Skin epidermis (tissue), 12 donors: ENCODE results near the gene GLP1R.

Source experiments
- H3K27ac ChIP-seq, 21 experiments: fragments of 200-600 bp; sonication (generic) in 11 of 21; one replicate each; pipeline ENCODE4 v1.5.0; 2020; ENCODE audit warnings: mild to moderate bottlenecking in 3 of 21, inconsistent platforms in 2 of 21, moderate library complexity in 2 of 21
- H3K4me3 ChIP-seq, 7 experiments: fragments of 200-600 bp; sonication (generic) in 2 of 7; one replicate each; pipeline ENCODE4 v1.5.0; 2020; ENCODE audit warnings: inconsistent platforms in 2 of 7, mild to moderate bottlenecking in 2 of 7, moderate library complexity in 1 of 7

The GLP1R gene

GRCh38 chr6:39048481-39049399, at the start of gene GLP1R:
TSS of gene GLP1R (plus strand) at chr6:39048781. CDS start at chr6:39048841, 60 bp downstream.
- peak within 1 kb of the TSS in 2 of 7 experiments; percentile 25 for H3K4me3 ChIP-seq
- H3K27ac ChIP-seq = no peak within 1 kb of the TSS

- no peak overlapping the region for H3K4me3 ChIP-seq
- H3K27ac ChIP-seq = no peak overlapping the region
These were observed 45.5 kb upstream of the GLP1R start for GRCh38 chr6:39003072-39003471.

DNA sequence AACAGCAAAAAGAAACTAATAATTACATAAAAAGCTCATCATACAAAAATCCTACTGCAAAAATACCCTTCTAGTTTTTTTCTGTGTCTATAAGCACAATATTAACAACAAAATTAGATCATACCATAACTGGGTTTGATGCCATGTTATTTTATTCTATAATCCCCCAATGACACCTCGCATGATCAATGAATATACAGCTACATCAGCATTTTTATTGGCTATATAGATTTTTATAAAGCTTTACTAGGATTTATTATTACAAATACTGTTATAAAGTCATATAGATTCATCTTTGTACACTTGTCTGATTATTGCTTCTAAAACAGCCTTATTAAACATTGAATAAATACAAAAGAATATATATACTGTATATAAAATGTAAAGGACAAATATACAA, 45.1 kb upstream of the GLP1R start:
- Histone ChIP-seq H3K4me3 (no peak overlapping the region), H3K27ac (no peak overlapping the region)

- Histone ChIP-seq H3K27ac (no peak overlapping the region), H3K4me3 (no peak overlapping the region)
These were observed 43.8 kb upstream of the GLP1R start for GRCh38 chr6:39004801-39005200.

DNA sequence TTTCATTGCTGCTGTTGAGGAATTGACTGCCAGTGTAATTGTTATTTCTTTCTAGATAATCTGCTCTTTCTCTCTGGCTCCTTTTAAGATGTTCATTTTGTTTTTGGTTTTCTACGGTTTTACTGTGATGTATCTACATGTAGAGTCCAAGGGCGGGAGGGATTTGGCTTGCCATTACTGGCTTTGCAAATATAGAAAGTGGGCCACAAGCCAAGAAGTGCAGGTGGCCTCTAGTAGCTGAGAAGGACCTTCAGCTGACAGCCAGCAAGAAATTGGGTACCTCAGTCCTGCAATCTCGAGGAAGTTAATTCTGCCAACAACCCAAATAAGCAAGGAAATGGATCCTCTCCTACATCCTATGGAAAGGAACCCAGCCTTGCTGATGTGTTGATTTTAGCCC, 42.8 kb upstream of the GLP1R start:
- no peak overlapping the region for H3K4me3 ChIP-seq
- H3K27ac ChIP-seq = no peak overlapping the region

- Histone ChIP-seq H3K4me3 (no peak overlapping the region), H3K27ac (no peak overlapping the region)
These were observed 41.0 kb upstream of the GLP1R start for GRCh38 chr6:39007575-39007974.

DNA sequence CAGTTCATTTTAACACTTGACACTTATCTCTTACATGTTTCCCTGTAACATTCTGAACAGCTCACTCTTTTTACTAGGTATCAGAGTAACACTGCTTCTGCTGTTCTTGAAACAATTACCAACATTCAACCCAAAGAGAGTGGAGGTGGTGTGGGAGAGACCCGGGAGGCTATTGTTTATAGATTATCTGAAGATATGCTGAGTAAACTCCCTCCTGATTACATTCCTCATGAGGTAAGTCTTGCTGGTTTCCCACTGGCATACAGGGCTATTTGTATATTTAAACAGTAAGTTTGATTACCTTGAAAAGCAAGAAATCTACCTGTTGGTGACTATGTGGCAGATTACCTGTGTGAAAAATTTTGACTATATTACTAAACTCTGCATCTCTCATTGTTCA, 39.8 kb upstream of the GLP1R start:
- Histone ChIP-seq H3K27ac (no peak overlapping the region), H3K4me3 (no peak overlapping the region)

DNA sequence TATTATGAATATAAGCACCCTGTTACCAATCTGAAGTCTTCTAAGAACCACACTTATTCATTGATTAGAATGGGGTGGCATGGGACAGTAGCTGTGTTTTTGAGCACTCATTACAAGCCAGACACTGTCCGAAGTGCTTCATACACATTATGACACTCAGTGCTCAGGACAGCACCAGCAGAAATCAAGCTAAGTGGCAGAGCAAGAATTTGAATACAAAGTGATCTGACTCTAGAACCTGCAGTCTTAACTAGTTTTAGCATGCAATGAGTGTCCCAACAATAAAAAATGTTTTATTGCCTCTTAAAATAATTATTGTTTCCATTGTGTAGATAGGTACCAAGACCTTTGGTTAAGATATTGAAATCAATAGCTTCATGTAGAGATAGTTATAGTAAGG, 39.1 kb upstream of the GLP1R start:
- Histone ChIP-seq H3K4me3 (no peak overlapping the region), H3K27ac (no peak overlapping the region)

DNA sequence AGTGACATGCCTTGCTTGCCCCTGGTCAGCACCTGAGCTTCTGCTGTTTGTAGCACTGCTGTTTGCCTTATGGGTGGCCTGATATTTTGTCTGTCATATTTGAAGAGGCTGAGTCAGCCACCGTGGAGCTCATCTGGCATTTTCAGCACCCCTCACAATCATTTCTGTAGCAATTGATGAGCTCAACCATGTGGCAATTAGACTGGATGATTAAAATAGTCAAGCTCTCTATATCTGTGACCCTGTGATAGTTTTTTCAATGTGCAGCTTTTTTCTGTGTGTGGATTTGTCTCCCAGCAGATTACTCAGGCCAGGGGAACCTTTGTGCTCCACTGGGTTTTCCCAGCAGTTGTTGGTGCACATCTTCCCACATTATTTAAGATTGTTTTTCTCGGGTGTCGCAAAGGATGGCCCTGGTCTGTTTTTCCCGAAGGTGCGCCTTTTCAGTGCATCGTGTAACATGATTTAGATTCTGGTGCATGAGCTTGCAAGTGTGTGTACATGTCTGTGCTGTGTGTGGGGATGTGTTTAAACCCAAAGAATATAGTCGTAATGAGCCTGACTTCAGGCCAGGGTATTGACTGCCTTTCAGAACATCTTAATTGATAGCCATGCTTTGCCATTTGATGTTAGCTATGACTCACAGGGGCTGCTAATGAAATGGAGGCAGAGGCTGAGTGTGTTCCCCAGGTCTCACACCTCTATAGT, 31.6 kb upstream of the GLP1R start:
- Histone ChIP-seq H3K4me3 (no peak overlapping the region), H3K27ac (no peak overlapping the region)

DNA sequence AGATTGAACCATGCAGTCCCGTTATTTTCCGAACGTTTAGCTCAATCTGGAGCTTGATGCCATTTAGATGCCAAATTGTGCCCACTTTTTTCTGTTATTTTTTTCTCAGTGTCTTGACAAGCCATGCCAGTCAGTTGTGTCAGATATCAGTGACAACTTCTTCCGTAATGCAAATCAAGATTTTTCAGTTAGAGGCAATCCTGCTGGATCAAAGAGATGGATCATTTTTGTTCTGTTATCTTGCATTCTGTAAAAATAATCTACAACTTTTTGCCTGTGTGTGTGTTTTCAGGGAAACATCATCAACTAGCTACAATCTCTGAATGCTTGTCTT, 31.1 kb upstream of the GLP1R start:
- no peak overlapping the region for H3K27ac ChIP-seq
- no peak overlapping the region for H3K4me3 ChIP-seq

- H3K4me3 ChIP-seq = no peak overlapping the region
- H3K27ac ChIP-seq = no peak overlapping the region
These were observed 30.5 kb upstream of the GLP1R start for GRCh38 chr6:39018103-39018502.

DNA sequence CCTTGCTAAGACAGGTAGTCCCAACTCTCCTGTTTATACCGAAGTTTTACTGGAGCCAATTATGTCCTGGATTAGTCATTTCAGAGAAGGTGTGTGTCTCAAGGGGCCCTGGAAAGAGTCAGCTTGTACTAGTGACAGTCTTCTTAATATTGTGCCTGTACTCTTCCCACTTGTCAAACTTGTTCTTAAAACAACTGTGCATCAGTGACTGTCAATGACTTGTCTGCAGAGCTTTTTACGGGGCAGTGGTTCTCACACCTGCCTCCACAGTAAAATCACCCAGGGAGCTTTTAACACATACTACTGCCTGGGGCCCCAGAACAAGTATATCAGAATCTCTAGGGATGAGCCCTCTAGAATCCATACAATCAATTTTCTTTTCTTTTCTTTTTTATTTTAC, 28.4 kb upstream of the GLP1R start:
- Histone ChIP-seq H3K27ac (no peak overlapping the region), H3K4me3 (no peak overlapping the region)

DNA sequence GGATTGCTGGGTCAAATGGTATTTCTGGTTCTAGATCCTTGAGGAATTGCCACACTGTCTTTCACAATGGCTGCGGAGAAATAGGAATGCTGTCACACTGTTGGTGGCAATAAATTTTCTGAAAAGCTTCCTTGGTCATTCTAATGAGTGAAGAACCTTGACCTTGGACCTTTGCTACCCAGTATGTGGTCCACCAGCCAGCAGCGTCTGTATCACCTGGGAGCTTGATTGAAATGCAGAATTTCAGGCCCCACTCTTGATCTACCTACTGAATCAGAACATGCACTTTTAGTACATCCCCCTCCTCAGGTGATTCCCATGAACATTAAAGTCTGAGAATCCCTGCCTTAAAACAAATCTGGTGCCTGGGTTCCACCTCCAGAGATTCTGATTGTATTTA, 27.5 kb upstream of the GLP1R start:
- no peak overlapping the region for H3K27ac ChIP-seq
- H3K4me3 ChIP-seq = no peak overlapping the region

- H3K27ac ChIP-seq = no peak overlapping the region
- no peak overlapping the region for H3K4me3 ChIP-seq
These were observed 26.8 kb upstream of the GLP1R start for GRCh38 chr6:39021779-39022178.

DNA sequence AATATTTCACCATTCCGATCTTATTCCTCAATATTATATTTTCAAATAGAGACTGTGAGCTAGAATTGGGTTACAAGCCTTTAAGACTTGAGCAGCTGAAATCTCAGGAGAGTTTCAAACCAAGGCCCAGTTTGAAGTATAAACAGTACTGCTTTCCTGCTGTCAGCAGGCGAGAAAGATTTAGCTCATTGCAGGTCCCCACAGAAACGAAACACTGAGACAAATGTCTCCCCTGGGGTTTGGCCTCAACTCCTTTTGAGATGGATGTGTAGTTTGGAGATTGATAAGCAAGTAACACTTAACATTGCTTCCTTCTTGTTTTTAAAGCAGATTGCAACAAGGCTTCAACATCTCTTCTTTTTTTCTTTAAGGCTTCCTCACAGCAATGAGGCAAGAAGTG, 22.4 kb upstream of the GLP1R start:
- Histone ChIP-seq H3K4me3 (no peak overlapping the region), H3K27ac (no peak overlapping the region)

GRCh38 chr6:39029156-39030011, 19.2 kb upstream of the GLP1R start:
- peak overlapping the region in 1 of 21 experiments; percentile 58 for H3K27ac ChIP-seq

GRCh38 chr6:39035681-39036080, 12.9 kb upstream of the GLP1R start:
- H3K4me3 ChIP-seq = no peak overlapping the region
- H3K27ac ChIP-seq = no peak overlapping the region

More at GRCh38 chr6:39029156-39030011, 19.2 kb upstream of the GLP1R start:
- no peak overlapping the region for H3K4me3 ChIP-seq

DNA sequence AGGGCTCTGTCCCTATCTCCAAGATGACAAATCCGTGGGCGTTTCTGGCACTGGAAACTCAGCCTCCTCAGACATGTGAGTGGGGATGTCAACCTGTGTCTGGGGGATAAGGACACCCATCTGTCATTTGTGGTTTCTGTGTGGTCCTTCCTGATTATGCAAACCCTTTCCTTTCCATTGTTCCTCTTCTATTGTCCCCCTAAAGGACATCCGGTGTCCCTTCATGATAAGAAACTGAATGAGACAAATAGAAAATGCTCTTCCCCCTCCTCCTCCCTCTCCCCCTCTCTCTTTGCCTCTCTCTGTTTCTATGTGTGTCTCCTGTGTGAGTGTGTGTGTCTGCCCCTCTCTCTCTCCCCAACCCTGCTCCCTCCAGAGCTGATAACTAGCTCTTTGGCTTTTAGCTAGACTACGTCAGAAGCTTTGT, 11.5 kb upstream of the GLP1R start:
- no peak overlapping the region for H3K4me3 ChIP-seq
- peak overlapping the region in 1 of 21 experiments; percentile 47 for H3K27ac ChIP-seq

GRCh38 chr6:39037707-39038106, 10.9 kb upstream of the GLP1R start:
- H3K27ac ChIP-seq = peak overlapping the region in 1 of 21 experiments; percentile 47
- H3K4me3 ChIP-seq = no peak overlapping the region

GRCh38 chr6:39040080-39040673, 8.4 kb upstream of the GLP1R start:
- no peak overlapping the region for H3K4me3 ChIP-seq
- H3K27ac ChIP-seq = no peak overlapping the region
